Measurements from ENCODE around the gene CAMTA1. TPM values are rescaled to one million over a fixed set of nuclear protein-coding genes. Genes with fewer than 3 reads are reported as not detected.

CAMTA1 gene
- total and polyA plus RNA-seq, 8 donors: 42.8 to 213 (median 118) TPM

DNA sequence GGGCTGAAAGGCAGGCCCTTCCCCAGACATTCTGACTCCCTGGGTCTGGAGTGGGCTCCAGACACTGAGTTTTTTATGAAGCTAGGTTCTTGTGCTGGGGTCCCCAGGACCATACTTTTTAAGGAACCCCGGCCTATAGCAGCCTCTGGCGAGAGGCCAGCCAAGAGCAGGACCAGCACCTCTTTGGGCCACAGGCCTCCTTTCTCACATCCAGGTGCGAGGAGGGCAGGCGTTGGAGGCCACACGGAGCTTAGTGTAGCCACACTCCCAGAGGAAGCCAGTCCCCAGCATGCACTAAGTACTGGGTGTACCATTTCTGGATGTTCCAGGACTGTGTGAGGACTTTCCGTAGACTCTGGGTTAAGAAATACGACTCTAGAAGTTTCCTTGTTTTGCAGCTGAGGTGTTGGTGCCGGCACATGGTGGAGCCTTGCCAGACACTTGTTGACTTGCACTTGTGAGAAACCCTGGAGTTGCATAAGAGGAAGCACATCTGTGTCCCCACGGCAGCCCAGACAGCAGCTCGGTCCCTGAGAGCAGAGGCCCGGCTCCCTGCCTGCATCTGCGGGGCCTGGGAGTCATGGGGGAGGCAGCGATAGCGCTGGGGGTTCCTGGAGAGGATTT is 863.6 kb downstream of the CAMTA1 start:
- DNase-seq: peak; percentile 44 to 86
- peak overlapping the region in 4 of 5 donors; percentile 9 to 88 (median 50) for H3K27ac ChIP-seq
- no peak overlapping the region for H3K4me3 ChIP-seq
- intact Hi-C loops (cut with DNase I; ENCODE audit: low total_unique reads): loop anchor here (5.0 kb wide), 1 partner anchor 607 kb away; no protein-coding TSS in a partner anchor
- H3K27me3 ChIP-seq: peaks cover 0 to 8% (median 0%) of the 10 kb centered on the region in 3 donors
- H3K9me3 ChIP-seq: peaks cover 0 to 5% (median 0%) of the 10 kb centered on the region in 4 donors
- peaks cover 11 to 53% (median 31%) of the 10 kb centered on the region in 4 donors for H3K4me1 ChIP-seq
- TF ChIP-seq POLR2AphosphoS5 (IDR thresholded peaks at IDR 0.05): peak in 2 of 3 donors; percentile 23 to 40
- TF ChIP-seq CTCF (IDR thresholded peaks at IDR 0.05): no peak
- H3K36me3 ChIP-seq: no peaks in the 10 kb centered on the region
- WGBS, 5 donors: 45 to 52% (median 47%) methylated on average over 9 to 14 of the region's 14 CpGs

- TF ChIP-seq EP300 (IDR thresholded peaks at IDR 0.05) (no peak), POLR2AphosphoS5 (IDR thresholded peaks at IDR 0.05) (no peak), CTCF (IDR thresholded peaks at IDR 0.05) (no peak), POLR2A (IDR thresholded peaks at IDR 0.05) (no peak)
- 24 to 48% (median 31%) methylated on average over 11 of the region's 11 CpGs for WGBS, 5 donors
- Histone ChIP-seq H3K27me3 (peaks cover 0 to 8% (median 0%) of the 10 kb centered on the region in 3 donors), H3K27ac (no peak overlapping the region), H3K9me3 (no peaks in the 10 kb centered on the region), H3K36me3 (no peaks in the 10 kb centered on the region), H3K4me3 (no peak overlapping the region), H3K4me1 (peaks cover 8 to 44% (median 23%) of the 10 kb centered on the region in 4 donors)
- peak; percentile 57 to 80 for DNase-seq
- intact Hi-C loops (cut with DNase I; ENCODE audit: low total_unique reads): no loop called here
Measured at GRCh38 chr1:7650801-7651200, 865.5 kb downstream of the CAMTA1 start.

DNA sequence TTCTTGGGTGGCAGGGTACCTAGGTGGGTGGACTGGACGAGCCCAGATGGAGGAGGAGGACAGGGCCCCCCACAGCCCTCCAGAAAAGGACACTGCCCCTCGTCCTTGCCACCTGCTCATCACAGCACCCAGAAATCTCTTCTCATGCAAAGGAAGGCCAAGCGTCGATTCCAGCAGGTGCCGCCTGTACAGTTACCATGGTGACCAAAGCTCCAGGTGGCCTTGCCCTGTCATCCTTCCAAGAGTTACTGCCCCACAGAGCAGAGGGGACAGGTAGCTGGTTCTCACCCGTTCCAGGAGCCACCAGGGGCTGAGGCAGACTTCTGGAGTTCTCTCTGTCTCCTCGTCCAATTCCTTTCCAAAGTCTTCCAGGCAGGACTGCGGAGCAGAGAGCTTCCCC is 865.9 kb downstream of the CAMTA1 start:
- Histone ChIP-seq H3K9me3 (no peaks in the 10 kb centered on the region), H3K27ac (no peak overlapping the region), H3K4me3 (no peak overlapping the region), H3K27me3 (peaks cover 0 to 8% (median 0%) of the 10 kb centered on the region in 3 donors), H3K36me3 (no peaks in the 10 kb centered on the region), H3K4me1 (peaks cover 8 to 40% (median 22%) of the 10 kb centered on the region in 4 donors)
- intact Hi-C loops (cut with DNase I; ENCODE audit: low total_unique reads): no loop called here
- DNase-seq: no peak
- WGBS, 5 donors: 79 to 90% (median 85%) methylated on average over 4 to 8 of the region's 8 CpGs
- TF ChIP-seq POLR2A (IDR thresholded peaks at IDR 0.05): no peak

DNA sequence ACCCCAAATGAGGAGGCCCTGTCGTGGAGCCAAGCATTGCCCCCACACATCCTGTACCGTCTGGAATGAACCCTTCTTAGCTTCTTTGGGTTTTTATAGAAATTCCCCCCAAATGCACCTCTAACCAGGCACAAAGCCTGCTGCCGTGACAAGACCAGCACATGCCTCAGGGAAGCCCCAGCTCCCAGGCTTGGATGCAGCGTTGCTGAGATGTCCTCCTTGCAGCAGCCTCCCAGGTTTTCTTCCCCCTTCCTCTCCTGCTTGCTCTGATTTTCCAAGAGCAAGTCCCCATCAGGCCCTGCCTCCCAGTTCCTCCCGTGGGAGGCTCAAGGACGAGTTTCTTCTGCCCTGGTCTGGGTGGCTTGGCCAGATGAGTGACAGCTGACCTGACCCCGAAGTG is 866.8 kb downstream of the CAMTA1 start:
- Histone ChIP-seq H3K27me3 (peaks cover 0 to 8% (median 0%) of the 10 kb centered on the region in 3 donors), H3K4me1 (peaks cover 8 to 35% (median 20%) of the 10 kb centered on the region in 4 donors), H3K4me3 (no peak overlapping the region), H3K9me3 (no peaks in the 10 kb centered on the region), H3K27ac (no peak overlapping the region), H3K36me3 (no peaks in the 10 kb centered on the region)
- intact Hi-C loops (cut with DNase I; ENCODE audit: low total_unique reads): no loop called here
- DNase-seq: no peak
- TF ChIP-seq POLR2A (IDR thresholded peaks at IDR 0.05) (no peak), CTCF (IDR thresholded peaks at IDR 0.05) (no peak), POLR2AphosphoS5 (IDR thresholded peaks at IDR 0.05) (no peak), EP300 (IDR thresholded peaks at IDR 0.05) (no peak)
- 48 to 68% (median 63%) methylated on average over 7 of the region's 7 CpGs for WGBS, 5 donors

DNA sequence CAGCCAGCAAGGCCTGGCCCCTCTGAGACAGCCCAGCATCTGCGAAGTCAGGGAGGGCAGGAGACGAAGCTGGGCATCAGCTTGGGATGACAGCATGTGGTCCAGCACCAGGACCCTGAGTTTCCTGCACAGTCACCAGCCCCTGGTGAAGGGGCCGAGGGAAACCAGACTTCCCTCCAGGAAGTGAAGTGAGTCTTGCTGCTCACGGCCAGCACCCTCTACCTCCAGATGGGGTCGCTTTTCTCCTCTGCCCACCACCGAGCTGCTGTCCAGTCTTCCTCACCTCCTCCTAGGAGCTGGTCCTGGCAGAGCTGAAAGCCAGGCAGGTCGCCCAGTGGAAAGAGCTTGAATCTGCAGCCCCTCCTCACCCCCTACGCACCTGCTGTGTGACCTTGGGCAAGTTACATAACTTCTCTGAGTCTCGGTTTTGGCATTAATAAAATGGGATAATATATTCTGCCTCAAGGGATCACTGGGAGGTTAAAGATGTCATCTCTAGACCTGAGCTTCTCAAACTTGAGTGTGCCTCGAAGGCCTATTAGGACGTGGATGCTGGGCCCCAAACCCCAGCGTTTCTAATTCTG is 867.4 kb downstream of the CAMTA1 start:
- H3K4me1 ChIP-seq: peaks cover 8 to 29% (median 17%) of the 10 kb centered on the region in 4 donors
- TF ChIP-seq POLR2A (IDR thresholded peaks at IDR 0.05): no peak
- TF ChIP-seq EP300 (IDR thresholded peaks at IDR 0.05): no peak
- no peak for TF ChIP-seq CTCF (IDR thresholded peaks at IDR 0.05)
- no peak for TF ChIP-seq POLR2AphosphoS5 (IDR thresholded peaks at IDR 0.05)
- 83 to 90% (median 87%) methylated on average over 10 to 12 of the region's 12 CpGs for WGBS, 5 donors
- H3K36me3 ChIP-seq: no peaks in the 10 kb centered on the region
- no peaks in the 10 kb centered on the region for H3K9me3 ChIP-seq
- H3K27ac ChIP-seq: no peak overlapping the region
- no peak overlapping the region for H3K4me3 ChIP-seq
- intact Hi-C loops (cut with DNase I; ENCODE audit: low total_unique reads): no loop called here
- DNase-seq: no peak
- peaks cover 0 to 5% (median 0%) of the 10 kb centered on the region in 3 donors for H3K27me3 ChIP-seq

All from stomach (tissue), 9 donors.